Hepatic stellate cell (primary cell): ENCODE results near the gene THAP4.
"Not testable (repeated sequence)": the region's sequence is repeated elsewhere in the genome, so short reads cannot be mapped to it uniquely, and the experiment has no call there.

Experiments used
- DNase-seq: peaks from one replicate; pipeline ENCODE4 v3.0.0; 2011; ENCODE audit warnings: low spot score

The THAP4 gene

DNA sequence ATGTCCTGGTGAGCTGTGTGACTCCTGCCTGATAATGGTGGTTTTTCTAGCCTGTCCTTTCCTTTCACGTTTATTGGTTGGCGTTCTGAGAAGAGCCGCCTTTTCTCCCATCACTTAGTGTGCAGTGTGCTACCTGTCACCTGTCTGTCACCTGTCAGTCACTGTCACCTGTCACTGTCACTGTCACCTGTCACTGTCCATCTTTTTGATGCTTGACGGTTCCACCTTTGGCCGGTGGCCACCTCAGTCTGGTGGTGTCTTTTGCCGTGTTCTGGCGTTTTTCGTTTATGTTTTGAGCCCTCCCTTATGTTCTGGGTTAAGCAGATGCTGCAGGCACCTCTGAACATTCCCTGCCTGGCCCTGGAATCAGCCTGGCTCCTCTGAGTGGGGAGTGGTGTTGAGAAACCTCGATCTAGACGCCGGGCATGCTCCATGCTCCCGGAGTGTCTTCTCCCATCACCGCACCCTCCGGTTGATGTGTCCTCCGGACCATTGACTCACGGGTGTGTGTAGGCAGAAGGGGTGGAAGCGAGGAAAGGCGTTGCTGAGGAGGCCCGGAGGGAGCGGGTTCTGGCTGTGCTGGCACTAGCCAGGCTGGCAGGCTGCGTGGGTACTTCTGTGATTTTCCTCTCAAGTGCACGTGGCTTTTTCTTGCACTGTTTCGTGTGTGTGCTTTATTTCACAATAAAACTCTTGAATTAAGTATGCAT, 28.9 kb upstream of the THAP4 start:
- DNase-seq, result no peak

DNA sequence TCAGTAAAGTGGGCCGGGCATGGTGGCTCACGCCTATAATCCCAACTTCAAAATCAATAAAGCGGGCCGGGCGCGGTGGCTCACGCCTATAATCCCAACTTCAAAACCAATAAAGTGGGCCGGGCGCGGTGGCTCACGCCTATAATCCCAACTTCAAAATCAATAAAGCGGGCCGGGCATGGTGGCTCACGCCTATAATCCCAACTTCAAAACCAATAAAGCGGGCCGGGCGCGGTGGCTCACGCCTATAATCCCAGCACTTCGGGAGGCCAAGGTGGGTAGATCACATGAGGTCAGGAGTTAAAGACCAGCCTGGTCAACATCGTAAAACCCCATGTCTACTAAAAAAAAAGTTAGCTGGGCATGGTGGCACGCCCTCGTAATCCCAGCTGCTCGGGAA, 25.8 kb upstream of the THAP4 start:
- not testable (repeated sequence) for DNase-seq

DNA sequence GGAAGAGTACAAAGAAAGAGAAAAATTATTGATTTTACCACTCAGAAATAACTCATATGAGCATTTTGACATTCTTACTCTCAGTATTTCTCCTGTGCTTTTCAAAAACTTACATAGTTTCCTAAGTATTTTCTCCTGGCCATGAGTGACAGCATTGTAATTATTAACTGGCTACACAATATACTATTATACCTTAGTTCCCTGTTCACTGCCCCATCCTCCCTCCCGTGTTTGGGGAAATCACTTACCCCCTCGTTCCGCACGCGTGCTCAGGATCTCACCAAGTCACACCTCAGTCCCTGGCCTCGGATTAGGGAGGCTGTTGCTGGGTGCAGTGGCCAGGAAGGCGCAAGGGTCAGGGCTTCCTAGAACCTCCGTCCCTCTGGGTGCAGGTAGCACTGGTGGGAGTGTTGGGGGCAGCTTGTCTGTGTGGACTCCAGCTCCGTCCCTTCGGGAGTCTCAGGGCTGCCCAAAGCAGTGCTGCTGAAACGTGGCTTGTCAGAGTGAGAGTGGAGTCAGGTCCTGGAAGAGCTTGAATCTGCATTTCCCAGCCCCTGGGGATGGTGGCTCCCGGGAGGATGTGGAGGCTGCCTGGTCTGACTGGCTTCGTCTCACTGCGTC, 23.7 kb upstream of the THAP4 start:
- DNase-seq, result no peak

DNA sequence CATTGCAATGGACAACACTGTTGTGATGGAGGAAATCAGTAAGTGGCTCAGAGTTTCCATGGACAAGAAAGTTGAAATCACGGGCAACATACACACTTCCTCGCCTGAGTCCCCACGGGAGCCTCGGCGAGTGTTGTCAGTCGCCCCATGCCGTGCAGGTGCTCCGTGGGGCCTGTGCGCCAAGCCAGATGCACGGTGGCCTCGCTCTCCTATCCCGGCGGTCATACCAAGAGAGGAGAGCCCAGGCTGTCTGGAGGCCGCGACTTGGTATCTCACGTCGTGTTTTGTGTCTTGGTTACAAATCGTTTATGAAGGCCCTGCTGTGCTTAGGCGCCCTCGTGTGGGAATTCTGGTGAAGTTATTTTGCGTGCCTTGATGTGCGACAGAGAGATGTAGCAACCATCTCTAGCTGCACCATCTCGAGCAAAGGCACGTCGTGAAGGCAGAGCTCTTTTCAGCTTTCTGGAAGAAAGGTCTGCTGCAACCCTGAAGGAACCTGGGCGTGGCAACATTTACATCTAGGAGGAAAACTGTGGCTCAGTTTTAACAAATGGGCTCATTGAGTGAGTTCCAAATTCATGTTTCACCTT, 22.3 kb upstream of the THAP4 start:
- DNase-seq, result peak; percentile 60

DNA sequence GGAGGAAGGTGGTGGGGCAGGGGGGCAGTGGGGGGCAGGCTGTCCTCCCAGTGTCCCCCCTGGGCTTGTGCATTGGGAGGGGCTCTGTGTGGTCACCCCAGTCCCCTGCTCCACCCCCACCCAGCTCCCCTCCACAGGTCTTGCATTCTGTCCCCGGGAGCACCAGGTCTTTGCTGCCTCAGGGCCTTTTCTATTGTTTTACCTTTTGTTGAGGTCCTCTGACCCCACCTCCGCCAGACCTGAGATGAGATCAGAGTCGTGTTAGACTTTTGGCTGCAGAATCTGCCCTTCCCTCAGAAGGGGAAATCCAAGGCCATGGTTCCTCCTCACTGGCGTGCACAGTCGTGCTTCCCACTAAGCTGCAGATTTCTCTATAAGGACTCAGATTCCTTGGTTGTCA, 21.3 kb upstream of the THAP4 start:
- DNase-seq, result no peak

DNA sequence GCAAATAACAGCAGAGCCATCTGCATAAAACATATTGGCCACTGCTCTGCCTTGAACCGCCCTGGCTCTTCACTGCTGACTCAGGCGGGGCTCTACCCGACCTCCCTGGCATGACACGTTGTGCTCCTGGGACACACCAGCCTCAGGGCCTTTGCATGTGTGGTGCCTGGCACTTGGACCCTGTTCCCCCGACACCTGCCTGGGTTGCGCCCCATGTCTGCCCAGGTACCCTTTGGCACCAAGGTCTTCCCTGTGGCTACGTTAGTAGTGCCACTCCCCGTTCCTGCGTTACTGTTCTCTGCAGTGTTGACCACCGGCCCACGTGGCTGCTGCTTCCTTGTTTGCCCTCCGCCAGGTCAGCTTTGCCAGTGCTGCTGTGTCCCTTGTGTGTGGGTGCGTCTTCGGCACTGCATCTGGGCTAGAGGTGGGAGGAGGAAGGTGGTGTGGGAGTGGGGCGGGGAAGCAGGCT, 20.9 kb upstream of the THAP4 start:
- no peak for DNase-seq

DNA sequence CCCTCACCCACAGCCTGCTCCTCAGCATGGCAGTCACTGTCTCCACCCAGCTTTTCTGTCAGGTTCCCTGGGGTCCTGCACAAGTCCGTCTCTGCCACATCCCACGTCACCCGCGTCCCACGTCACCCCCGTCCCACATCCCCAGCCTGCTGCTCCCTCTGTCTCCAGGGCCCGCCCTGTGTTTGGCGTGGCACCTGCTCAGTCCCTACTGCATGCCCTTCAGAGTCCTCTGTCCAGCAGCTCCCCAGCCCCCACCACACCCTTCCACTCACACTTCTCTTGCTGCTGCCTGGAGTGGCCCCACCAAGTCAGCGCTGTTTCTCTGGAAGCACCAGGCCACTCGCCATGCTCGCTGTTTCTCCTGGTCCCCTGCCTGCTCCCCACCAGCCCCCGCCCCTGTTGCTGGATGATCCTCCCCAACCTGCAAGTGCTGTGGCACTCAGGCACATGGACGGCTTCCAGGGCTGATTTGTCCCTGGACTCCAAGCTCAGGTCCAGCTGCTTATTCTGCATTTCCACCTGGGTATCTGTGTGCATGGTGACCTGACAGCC, 19.3 kb upstream of the THAP4 start:
- no peak for DNase-seq

DNA sequence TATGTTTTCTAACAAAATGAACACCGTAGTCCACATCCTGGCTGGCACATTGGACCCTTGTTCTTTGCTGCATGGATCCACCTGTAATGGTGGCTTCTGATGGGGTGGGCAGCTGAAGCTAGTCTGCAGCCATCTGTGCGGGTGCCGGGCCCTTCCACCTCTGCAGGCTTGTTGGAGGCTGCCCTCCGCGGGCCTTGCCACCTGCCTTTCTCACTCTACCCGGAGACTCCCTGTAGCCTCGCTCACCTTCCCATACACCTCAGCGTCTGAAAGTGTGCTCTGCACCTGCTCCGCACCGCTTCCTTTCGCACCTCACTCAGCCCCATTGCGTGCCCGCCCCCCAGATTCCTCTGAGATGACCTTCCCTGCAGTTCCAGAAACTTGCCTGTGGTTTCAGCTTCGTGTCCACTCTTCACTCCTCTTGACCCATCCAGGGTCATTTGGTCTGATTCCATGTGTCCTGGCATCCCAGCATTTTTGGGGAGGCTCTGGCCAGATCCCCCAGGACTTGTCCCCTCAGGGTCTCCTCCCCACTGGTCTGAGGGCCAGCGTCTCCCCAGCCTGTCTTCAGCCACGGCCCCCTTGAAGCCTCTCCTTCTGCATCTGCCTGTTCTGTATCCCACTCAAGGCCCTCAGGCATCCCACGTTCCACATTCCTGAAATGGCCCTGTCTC, 18.7 kb upstream of the THAP4 start:
- no peak for DNase-seq

DNA sequence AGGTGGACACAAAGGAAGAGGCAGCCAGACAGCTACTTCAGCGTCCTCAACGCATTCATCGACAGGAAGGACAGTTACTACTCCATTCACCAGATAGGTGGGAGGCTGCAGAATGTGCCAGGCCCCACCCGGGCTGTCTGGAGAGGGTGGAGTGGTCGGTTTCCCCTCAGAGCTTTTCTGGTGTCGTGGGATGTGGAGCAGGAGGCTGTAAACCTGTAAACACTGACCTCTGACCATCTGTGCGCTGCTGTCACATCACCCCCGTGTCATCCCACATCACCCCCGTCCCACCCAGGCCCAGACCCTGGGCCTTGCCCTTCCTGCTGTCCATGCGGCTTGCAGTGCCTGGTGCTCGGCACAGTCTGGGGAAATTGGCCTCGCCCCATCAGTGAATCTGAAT, 17.6 kb upstream of the THAP4 start:
- DNase-seq, result no peak

DNA sequence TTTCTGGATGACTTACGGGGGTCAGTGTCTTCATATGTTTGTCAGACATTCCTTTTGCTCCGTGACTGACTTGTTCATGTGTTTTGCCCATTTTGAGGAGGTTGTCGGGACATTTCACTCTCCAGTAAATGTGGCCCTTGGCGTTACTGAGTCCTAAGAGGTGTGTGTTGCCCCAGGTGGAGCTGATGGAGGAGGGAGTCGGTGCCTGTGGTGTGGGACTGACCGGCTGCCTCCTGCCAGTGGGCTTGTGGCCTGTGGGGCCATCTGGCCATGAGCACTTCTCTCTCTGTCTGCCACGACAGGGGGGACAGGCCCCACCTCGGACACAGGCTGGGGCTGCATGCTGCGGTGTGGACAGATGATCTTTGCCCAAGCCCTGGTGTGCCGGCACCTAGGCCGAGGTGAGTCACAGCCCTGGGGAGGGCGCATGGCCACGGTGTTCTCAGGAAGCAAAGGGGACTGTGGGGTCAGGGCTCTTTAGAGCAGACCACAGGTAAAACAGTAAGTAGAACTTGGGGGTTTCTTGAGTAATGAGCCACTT, 16.3 kb upstream of the THAP4 start:
- DNase-seq, result no peak

DNA sequence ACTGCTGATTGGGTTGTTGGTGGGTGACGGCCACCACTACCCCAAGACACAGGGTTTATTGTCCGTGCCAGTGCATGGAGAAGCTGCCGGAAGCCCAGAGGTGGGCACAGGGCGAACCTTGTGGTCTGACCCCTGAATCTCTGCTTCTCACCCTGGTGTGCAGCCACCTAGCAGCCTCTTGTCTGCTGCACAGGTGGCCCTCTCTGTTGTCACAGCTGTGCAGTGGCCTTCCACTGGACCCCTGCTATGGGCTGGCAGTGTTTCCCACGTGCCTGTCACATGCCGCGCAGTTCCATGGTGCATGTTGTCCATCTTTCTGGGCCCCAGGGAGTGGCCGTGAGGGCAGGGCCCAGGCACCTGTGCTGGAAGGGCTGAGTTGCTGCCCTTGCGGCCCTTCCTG, 15.8 kb upstream of the THAP4 start:
- DNase-seq, result no peak

DNA sequence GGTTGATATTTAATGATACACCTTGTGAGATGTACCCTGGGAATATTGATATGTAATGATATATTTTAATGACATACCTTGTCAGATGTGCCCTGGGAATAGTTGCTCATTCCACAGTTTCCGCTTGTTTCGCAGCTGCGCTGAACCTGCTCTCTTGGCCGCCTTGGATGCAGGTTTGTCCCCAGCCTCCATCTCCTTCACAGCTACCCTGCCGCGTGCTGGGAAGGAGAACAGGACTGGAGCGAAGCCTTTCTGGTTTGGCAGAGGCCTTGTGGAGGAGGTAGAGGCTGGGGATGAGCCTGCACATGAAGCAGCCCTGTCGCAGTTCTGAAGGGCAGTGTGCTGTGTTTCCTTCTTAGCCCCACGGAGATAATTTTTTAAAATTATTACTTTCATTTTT, 15.2 kb upstream of the THAP4 start:
- no peak for DNase-seq

DNA sequence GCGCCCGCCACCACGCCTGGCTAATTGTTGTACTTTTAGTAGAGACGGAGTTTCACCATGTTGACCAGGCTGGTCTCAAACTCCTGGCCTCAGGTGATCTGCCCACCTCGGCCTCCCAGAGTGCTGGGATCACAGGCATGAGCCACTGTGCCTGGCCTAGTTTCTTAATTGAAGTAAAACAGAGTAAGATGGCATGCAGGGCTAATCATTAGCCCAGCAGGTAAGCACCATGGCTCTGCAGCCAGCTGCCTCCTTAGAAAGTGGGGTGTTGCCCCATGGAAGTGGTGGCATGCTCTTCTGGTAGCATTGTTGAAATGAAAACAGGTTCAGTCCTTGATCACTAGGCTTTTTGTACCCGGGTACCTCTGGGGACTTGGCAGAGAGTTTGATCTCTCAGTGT, 13.0 kb upstream of the THAP4 start:
- no peak for DNase-seq

DNA sequence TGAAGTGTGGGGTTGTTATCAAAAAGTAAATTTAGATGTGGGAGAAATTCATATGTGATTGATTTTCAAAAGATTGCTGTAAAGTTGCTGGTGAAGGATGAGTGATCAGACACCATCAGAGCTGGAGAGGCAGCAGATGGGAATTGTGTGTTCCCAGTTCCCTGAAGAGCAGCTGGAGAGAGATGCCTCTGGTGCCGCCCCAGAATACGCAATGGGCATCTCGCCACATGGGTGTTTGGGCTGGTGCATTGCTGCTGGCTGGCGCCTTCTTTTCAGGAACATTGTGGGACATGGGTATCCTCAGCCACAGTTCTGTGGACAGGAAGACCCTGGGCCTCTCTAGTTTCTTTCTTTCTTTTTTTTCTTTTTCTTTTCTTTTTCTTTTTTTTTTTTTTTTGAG, 12.4 kb upstream of the THAP4 start:
- no peak for DNase-seq

DNA sequence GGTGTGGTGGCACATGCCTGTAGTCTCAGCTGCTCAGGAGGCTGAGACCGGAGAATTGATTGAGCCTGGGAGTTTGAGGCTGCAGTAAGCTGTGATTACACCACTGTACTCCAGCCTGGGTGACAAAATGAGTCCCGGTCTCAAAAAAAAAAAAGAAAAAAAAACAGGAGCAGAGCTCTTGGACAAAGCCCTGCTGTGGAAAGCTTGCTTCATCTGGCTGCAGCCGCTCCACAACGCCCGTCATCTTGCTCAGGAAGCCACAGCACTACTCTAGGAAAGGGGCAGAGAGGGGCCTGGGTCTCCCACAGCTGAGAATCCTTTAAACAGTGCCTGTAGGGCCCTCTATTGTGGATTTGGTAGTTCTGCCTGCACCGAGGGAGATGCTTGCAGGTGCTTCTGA, 11.5 kb upstream of the THAP4 start:
- no peak for DNase-seq

DNA sequence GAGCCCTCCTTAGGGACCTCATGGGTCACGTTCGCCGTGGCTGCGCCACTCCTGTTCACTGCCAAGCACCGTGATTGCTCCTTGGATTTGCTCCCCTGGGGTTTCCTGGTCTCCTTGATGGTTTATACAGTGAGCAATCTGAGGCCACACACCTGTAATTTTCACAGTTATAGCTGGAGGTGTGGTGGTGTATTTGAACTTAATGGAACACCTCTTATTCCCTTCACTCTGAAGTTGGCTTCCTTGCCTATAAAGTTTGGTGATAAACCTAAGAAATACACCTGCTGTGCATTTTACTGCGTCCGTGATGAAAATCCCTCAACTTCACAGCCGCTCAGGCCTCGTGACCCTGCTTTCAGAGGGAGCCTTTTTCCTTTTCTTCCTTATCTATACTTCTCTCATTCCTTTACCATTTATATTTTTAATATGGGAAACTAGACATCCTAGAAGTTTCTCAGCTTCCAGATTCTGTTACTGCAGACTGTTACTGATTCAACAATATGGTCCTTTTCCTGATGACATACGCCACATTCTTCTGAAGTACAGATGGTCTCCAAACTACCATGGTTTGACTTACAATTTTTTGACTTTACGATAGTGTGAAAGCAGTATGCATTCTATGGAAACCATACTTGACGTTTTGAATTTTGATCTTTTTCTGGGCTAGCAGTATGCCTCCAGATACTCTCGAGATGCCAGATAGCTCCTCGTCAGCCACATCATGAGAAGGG, 9.1 kb upstream of the THAP4 start:
- no peak for DNase-seq

DNA sequence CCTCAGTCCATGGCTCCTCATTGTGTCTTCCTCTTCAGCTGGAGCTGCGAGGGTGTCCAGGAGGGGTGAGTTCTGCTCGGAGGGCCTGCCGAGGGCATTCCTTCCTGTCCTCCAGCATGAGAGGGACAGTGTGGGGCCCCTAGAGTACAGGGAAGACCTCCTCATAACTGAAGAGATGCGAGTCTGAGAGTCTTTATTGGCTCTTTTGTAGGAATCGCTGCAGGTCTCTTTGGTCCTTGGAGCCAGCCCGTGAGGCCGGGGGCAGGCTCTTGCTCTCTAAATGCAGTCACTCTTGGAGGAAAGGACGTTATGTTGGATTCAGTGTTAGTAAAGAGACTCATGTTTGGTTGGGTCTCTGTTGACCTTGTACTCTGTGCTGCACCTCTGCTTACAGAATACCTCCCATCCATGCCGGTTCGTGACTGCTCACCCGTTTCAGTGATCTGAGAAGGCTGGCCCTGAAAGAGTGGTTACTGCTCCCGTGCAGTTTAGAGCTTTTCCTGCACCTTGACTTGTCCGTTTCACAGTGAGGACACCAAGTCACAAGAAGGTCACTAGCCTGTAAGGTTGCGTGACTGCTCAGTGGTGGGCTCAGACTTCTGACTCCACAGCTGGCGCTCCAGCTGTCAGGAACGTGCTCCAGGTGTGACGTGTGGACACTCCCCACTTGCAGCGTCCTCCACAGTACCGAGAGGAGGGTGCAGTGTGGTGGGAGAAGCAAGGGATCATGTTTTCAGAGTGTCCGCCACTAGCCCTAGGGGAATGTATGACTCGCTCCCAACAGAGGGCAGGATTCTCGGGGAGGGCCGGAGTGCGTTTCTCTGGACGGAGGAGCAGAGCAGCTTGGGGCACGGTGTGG, 8.3 kb upstream of the THAP4 start:
- DNase-seq, result no peak

DNA sequence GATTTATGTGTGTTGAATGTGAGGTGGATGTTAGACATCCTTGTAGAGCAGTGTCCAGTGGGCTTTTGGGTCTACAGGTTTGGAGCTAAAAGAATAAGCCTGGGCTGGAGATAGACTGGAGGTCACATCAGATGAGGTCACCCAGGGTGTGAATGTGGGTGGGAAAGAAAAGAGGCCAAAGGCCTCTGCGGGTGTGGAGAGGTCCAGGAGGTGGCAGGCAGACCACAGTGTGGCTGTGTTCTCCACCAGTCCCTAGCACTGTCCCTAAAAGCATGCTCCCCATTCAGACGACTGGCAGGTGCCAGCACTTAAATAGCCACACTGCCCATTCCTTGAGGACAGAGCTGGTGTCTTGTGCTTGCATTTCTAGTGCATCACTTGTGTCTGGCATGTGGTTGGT, 4.7 kb upstream of the THAP4 start:
- no peak for DNase-seq

DNA sequence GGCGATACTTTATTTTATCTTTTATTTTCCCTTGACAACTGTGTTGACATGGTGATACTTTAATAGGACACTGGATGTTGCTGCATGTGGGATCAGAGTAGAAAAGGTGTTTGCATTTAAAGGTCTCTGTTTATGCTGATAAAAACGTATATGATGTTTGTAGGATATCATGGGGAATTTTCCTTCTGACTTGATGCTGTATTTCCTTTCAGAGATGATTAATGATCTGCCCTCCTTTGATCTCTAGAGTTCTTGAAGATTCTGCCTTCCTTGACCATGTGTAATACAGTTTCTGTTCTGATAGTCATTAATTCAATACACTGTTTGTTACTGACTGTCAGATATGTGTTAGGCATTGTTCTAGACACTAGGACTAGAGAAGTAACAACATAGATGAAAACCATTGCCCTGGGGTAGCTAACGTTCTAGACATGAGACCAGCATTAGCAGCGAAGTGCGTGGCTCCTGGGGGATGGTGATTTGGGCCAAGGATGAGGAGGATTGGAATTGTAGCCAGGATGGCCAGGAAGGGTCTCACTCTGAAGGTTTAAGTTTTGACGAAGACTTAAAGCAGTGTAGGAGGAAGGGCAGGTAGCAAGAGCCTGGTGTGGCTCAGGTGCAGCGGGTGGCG, 3.3 kb upstream of the THAP4 start:
- DNase-seq, result no peak

DNA sequence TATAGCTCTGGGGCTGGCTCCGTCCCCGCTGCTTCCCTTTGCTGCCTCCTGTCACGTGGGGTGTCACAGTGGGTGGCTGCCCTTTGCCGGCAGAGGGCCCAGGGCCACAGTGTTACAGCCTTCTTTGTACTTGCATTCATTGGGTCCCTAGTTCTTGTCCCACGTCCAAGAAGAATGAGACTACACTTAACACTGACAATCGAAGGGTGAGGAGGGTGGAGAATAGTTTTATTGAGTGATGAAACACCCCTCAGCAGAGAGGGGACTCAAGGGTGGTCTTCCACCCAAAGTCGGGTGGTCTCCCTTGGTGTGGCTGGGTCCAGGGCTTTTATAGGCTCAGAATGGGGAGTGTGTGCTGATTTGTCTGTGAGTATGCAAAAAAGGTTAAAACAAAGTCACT, 2.4 kb upstream of the THAP4 start:
- no peak for DNase-seq
